GM23338 (cell line): Measurements from ENCODE around the gene NQO2. TPM values are rescaled to one million over a fixed set of nuclear protein-coding genes. Genes with fewer than 3 reads are reported as not detected.

Source experiments
- ATAC-seq: fragments of 200-7000 bp; cut with Tn5 transposase; 3 replicates; pipeline ENCODE4 v1.9.1; 2020
- DNase-seq: peaks from one replicate; pipeline ENCODE4 v3.0.0-alpha.2; 2015; ENCODE audit warnings: low spot score
- H2AFZ ChIP-seq: fragments of 200-600 bp; sonication (generic); 2 replicates; pipeline ENCODE4 v1.8.0; 2016; ENCODE audit warnings: antibody characterized with exemption, mild to moderate bottlenecking, moderate library complexity
- H3F3A ChIP-seq: fragments of 200-600 bp; sonication (generic); replicated peaks from 2 replicates; pipeline ENCODE4 v1.8.0; 2017; ENCODE audit warnings: antibody characterized with exemption, mixed run types, low read depth
- H3K27ac ChIP-seq: fragments of 200-600 bp; sonication (generic); 2 replicates; pipeline ENCODE4 v1.6.1; 2016; ENCODE audit warnings: low read depth
- H3K27me3 ChIP-seq: fragments of 200-600 bp; sonication (generic); 2 replicates; pipeline ENCODE4 v1.8.0; 2016; ENCODE audit warnings: mild to moderate bottlenecking, mixed run types, moderate library complexity; ENCODE audit not compliant: insufficient read depth
- H3K36me3 ChIP-seq: fragments of 200-600 bp; sonication (generic); 2 replicates; pipeline ENCODE4 v1.8.0; 2016; ENCODE audit warnings: mild to moderate bottlenecking; ENCODE audit not compliant: insufficient read depth
- H3K4me1 ChIP-seq: fragments of 200-600 bp; sonication (generic); 2 replicates; pipeline ENCODE4 v1.8.0; 2016; ENCODE audit warnings: mild to moderate bottlenecking, moderate library complexity; ENCODE audit not compliant: insufficient read depth
- H3K4me2 ChIP-seq: fragments of 200-600 bp; sonication (generic); 2 replicates; pipeline ENCODE4 v1.7.1; 2017; ENCODE audit warnings: mixed run types
- H3K4me3 ChIP-seq: fragments of 200-600 bp; sonication (generic); 2 replicates; pipeline ENCODE4 v1.6.1; 2016; ENCODE audit warnings: mixed run types
- H3K79me2 ChIP-seq: fragments of 200-600 bp; sonication (generic); replicated peaks from 2 replicates; pipeline ENCODE4 v1.8.0; 2017; ENCODE audit warnings: mild to moderate bottlenecking; ENCODE audit not compliant: insufficient read depth
- H3K9me2 ChIP-seq: fragments of 200-600 bp; sonication (generic); 2 replicates; pipeline ENCODE4 v1.8.0; 2017; ENCODE audit not compliant: insufficient read depth
- H4K20me1 ChIP-seq: fragments of 200-600 bp; sonication (generic); replicated peaks from 2 replicates; pipeline ENCODE4 v1.8.0; 2017; ENCODE audit warnings: mild to moderate bottlenecking; ENCODE audit not compliant: insufficient read depth
- H3K27ac Mint-ChIP-seq: 2 replicates; pipeline ENCODE4 v1.8.0; 2020; ENCODE audit warnings: inconsistent platforms, mild to moderate bottlenecking, moderate library complexity, mixed read lengths
- H3K27me3 Mint-ChIP-seq: 3 replicates; pipeline ENCODE4 v1.8.0; 2022; ENCODE audit warnings: low read depth, mild to moderate bottlenecking, moderate library complexity, mixed read lengths, inconsistent platforms; ENCODE audit not compliant: insufficient read depth, poor library complexity
- H3K36me3 Mint-ChIP-seq: 3 replicates; pipeline ENCODE4 v1.8.0; 2021; ENCODE audit warnings: low read depth, mild to moderate bottlenecking, inconsistent platforms, moderate library complexity, mixed read lengths
- H3K4me1 Mint-ChIP-seq: 3 replicates; pipeline ENCODE4 v1.8.0; 2020; ENCODE audit warnings: mild to moderate bottlenecking, inconsistent platforms, mixed read lengths
- H3K4me3 Mint-ChIP-seq: 3 replicates; pipeline ENCODE4 v1.8.0; 2021; ENCODE audit warnings: moderate library complexity, mild to moderate bottlenecking, inconsistent platforms, mixed read lengths
- H3K9me3 Mint-ChIP-seq: 3 replicates; pipeline ENCODE4 v1.8.0; 2020; ENCODE audit warnings: moderate library complexity, mild to moderate bottlenecking, inconsistent platforms, mixed read lengths
- EZH2 ChIP-seq: fragments of 200-600 bp; sonication (generic); IDR thresholded peaks from one replicate; pipeline ENCODE4 v1.8.0; 2017; ENCODE audit warnings: antibody characterized with exemption, mild to moderate bottlenecking, low read depth; ENCODE audit not compliant: unreplicated experiment
- EZH2phosphoT487 ChIP-seq: fragments of 200-600 bp; sonication (generic); IDR thresholded peaks from one replicate; pipeline ENCODE4 v1.8.1; 2018; ENCODE audit warnings: antibody characterized with exemption; ENCODE audit not compliant: unreplicated experiment
- JUNB ChIP-seq: IDR thresholded peaks from one replicate; pipeline ENCODE4 v1.6.1; 2016; ENCODE audit warnings: antibody characterized with exemption; ENCODE audit not compliant: unreplicated experiment
- NANOG ChIP-seq: IDR thresholded peaks from 2 replicates; pipeline ENCODE4 v1.6.1; 2016; ENCODE audit warnings: antibody characterized with exemption, borderline replicate concordance
- POLR2AphosphoS5 ChIP-seq: IDR thresholded peaks from 2 replicates; pipeline ENCODE4 v1.6.1; 2016; ENCODE audit warnings: antibody characterized with exemption, low read depth
- ZNF114 ChIP-seq: fragments of 250-450 bp; sonication (Bioruptor Pico); IDR thresholded peaks from 2 replicates; pipeline ENCODE4 v1.5.0; 2020; ENCODE audit warnings: mild to moderate bottlenecking, moderate library complexity
- polyA plus RNA-seq: library from polyadenylated mRNA; unstranded; fragments of >200 nt; fragmentation: Nextera tagmentation; extraction: Ambion mirVana; gene quantifications from 2 replicates; pipeline ENCODE4 v1.2.1, GENCODE V29; 2016
- total RNA-seq: library from RNA; depleted of rRNA; stranded (reverse); fragments of >200 nt; shearing (Covaris generic); gene quantifications from 2 replicates; pipeline ENCODE4 v1.2.3, GENCODE V29; 2014
- TF ChIP-seq, protein P1 (sequence below): fragments of 250-450 bp; sonication (Bioruptor Pico); IDR thresholded peaks from 2 replicates; pipeline ENCODE4 v1.5.0; 2020; ENCODE audit warnings: mild to moderate bottlenecking, moderate library complexity
- TF ChIP-seq, protein P2 (sequence below), 2 experiments: fragments of 200-600 bp in 1 of 2; sonication (generic) in 1 of 2; conservative IDR thresholded peaks; 2 replicates each; pipeline versions ENCODE4 v1.5.1 to v1.6.1; 2016 to 2017; ENCODE audit warnings: antibody characterized with exemption in 2 of 2, low read depth in 2 of 2, mild to moderate bottlenecking in 2 of 2, moderate library complexity in 1 of 2
- TF ChIP-seq, protein P3 (sequence below): IDR thresholded peaks from one replicate; pipeline ENCODE4 v1.6.1; 2018; ENCODE audit warnings: antibody characterized with exemption; ENCODE audit not compliant: unreplicated experiment
- TF ChIP-seq, protein P4 (sequence below): IDR thresholded peaks from 2 replicates; pipeline ENCODE4 v1.6.1; 2016; ENCODE audit warnings: antibody characterized with exemption

The NQO2 gene
- total and polyA plus RNA-seq, 2 experiments from 2014 or later = 117 to 173 TPM

DNA sequence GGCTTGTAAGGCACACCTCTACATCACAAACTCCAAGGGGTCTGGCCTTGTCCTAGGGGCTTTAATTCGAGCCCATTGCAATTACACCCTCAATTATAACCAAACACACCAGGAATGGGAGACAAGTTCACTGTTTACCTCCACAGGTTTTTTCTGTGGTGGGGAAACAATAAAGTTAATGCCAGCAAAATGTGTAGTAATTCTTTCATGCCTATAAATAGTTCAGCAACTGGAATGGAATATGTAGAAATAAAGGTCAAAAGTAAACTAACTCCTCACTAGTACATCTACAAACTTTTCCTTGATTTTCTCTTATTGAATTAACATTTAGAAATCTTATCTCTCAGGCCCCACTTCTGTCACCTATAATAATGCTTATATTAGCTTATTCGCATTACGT, 41.5 kb downstream of the NQO2 start:
- H3K4me1 Mint-ChIP-seq = peaks cover 11% of the 10 kb centered on the region
- H3K9me3 Mint-ChIP-seq = no peaks in the 10 kb centered on the region; the same call in 2 of the 3 replicates
- H3K27me3 Mint-ChIP-seq = peaks cover 3% of the 10 kb centered on the region
- 0 out of 2 replicates have a peak, but pooled peaks cover 2% of the 10 kb centered on the region for H3F3A ChIP-seq
- no peak overlapping the region for H3K4me3 ChIP-seq
- H3K36me3 ChIP-seq = no peaks in the 10 kb centered on the region
- no peak overlapping the region for H2AFZ ChIP-seq
- no peak overlapping the region for H3K27ac Mint-ChIP-seq
- H3K79me2 ChIP-seq = no peaks in the 10 kb centered on the region
- DNase-seq = no peak
- TF ChIP-seq NANOG (no peak), JUNB (no peak), ZNF114 (CRISPR knock-in tag) (no peak), POLR2AphosphoS5 (no peak), EZH2phosphoT487 (no peak), EZH2 (no peak)
- TF ChIP-seq, protein P1, sequence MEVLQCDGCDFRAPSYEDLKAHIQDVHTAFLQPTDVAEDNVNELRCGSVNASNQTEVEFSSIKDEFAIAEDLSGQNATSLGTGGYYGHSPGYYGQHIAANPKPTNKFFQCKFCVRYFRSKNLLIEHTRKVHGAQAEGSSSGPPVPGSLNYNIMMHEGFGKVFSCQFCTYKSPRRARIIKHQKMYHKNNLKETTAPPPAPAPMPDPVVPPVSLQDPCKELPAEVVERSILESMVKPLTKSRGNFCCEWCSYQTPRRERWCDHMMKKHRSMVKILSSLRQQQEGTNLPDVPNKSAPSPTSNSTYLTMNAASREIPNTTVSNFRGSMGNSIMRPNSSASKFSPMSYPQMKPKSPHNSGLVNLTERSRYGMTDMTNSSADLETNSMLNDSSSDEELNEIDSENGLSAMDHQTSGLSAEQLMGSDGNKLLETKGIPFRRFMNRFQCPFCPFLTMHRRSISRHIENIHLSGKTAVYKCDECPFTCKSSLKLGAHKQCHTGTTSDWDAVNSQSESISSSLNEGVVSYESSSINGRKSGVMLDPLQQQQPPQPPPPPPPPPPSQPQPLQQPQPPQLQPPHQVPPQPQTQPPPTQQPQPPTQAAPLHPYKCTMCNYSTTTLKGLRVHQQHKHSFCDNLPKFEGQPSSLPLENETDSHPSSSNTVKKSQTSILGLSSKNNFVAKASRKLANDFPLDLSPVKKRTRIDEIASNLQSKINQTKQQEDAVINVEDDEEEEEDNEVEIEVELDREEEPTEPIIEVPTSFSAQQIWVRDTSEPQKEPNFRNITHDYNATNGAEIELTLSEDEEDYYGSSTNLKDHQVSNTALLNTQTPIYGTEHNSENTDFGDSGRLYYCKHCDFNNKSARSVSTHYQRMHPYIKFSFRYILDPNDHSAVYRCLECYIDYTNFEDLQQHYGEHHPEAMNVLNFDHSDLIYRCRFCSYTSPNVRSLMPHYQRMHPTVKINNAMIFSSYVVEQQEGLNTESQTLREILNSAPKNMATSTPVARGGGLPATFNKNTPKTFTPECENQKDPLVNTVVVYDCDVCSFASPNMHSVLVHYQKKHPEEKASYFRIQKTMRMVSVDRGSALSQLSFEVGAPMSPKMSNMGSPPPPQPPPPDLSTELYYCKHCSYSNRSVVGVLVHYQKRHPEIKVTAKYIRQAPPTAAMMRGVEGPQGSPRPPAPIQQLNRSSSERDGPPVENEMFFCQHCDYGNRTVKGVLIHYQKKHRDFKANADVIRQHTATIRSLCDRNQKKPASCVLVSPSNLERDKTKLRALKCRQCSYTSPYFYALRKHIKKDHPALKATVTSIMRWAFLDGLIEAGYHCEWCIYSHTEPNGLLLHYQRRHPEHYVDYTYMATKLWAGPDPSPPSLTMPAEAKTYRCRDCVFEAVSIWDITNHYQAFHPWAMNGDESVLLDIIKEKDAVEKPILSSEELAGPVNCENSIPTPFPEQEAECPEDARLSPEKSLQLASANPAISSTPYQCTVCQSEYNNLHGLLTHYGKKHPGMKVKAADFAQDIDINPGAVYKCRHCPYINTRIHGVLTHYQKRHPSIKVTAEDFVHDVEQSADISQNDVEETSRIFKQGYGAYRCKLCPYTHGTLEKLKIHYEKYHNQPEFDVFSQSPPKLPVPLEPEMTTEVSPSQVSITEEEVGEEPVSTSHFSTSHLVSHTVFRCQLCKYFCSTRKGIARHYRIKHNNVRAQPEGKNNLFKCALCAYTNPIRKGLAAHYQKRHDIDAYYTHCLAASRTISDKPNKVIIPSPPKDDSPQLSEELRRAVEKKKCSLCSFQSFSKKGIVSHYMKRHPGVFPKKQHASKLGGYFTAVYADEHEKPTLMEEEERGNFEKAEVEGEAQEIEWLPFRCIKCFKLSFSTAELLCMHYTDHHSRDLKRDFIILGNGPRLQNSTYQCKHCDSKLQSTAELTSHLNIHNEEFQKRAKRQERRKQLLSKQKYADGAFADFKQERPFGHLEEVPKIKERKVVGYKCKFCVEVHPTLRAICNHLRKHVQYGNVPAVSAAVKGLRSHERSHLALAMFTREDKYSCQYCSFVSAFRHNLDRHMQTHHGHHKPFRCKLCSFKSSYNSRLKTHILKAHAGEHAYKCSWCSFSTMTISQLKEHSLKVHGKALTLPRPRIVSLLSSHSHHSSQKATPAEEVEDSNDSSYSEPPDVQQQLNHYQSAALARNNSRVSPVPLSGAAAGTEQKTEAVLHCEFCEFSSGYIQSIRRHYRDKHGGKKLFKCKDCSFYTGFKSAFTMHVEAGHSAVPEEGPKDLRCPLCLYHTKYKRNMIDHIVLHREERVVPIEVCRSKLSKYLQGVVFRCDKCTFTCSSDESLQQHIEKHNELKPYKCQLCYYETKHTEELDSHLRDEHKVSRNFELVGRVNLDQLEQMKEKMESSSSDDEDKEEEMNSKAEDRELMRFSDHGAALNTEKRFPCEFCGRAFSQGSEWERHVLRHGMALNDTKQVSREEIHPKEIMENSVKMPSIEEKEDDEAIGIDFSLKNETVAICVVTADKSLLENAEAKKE (CRISPR knock-in tag) = no peak
- TF ChIP-seq, protein P2, sequence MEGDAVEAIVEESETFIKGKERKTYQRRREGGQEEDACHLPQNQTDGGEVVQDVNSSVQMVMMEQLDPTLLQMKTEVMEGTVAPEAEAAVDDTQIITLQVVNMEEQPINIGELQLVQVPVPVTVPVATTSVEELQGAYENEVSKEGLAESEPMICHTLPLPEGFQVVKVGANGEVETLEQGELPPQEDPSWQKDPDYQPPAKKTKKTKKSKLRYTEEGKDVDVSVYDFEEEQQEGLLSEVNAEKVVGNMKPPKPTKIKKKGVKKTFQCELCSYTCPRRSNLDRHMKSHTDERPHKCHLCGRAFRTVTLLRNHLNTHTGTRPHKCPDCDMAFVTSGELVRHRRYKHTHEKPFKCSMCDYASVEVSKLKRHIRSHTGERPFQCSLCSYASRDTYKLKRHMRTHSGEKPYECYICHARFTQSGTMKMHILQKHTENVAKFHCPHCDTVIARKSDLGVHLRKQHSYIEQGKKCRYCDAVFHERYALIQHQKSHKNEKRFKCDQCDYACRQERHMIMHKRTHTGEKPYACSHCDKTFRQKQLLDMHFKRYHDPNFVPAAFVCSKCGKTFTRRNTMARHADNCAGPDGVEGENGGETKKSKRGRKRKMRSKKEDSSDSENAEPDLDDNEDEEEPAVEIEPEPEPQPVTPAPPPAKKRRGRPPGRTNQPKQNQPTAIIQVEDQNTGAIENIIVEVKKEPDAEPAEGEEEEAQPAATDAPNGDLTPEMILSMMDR (conservative IDR thresholded peaks at IDR 0.05; ENCODE audit: low read depth in 2 of 2) = no peak
- TF ChIP-seq, protein P3, sequence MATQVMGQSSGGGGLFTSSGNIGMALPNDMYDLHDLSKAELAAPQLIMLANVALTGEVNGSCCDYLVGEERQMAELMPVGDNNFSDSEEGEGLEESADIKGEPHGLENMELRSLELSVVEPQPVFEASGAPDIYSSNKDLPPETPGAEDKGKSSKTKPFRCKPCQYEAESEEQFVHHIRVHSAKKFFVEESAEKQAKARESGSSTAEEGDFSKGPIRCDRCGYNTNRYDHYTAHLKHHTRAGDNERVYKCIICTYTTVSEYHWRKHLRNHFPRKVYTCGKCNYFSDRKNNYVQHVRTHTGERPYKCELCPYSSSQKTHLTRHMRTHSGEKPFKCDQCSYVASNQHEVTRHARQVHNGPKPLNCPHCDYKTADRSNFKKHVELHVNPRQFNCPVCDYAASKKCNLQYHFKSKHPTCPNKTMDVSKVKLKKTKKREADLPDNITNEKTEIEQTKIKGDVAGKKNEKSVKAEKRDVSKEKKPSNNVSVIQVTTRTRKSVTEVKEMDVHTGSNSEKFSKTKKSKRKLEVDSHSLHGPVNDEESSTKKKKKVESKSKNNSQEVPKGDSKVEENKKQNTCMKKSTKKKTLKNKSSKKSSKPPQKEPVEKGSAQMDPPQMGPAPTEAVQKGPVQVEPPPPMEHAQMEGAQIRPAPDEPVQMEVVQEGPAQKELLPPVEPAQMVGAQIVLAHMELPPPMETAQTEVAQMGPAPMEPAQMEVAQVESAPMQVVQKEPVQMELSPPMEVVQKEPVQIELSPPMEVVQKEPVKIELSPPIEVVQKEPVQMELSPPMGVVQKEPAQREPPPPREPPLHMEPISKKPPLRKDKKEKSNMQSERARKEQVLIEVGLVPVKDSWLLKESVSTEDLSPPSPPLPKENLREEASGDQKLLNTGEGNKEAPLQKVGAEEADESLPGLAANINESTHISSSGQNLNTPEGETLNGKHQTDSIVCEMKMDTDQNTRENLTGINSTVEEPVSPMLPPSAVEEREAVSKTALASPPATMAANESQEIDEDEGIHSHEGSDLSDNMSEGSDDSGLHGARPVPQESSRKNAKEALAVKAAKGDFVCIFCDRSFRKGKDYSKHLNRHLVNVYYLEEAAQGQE = no peak
- TF ChIP-seq, protein P4, sequence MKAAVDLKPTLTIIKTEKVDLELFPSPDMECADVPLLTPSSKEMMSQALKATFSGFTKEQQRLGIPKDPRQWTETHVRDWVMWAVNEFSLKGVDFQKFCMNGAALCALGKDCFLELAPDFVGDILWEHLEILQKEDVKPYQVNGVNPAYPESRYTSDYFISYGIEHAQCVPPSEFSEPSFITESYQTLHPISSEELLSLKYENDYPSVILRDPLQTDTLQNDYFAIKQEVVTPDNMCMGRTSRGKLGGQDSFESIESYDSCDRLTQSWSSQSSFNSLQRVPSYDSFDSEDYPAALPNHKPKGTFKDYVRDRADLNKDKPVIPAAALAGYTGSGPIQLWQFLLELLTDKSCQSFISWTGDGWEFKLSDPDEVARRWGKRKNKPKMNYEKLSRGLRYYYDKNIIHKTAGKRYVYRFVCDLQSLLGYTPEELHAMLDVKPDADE = no peak
- no peaks in the 10 kb centered on the region for H4K20me1 ChIP-seq
- no peaks in the 10 kb centered on the region for H3K9me2 ChIP-seq
- no peak for ATAC-seq
- no peaks in the 10 kb centered on the region for H3K27me3 ChIP-seq
- peaks cover 25% of the 10 kb centered on the region for H3K4me1 ChIP-seq
- no peak overlapping the region for H3K4me3 Mint-ChIP-seq
- no peaks in the 10 kb centered on the region for H3K36me3 Mint-ChIP-seq
- H3K27ac ChIP-seq = no peak overlapping the region
- H3K4me2 ChIP-seq = no peak overlapping the region
